Effector CD4-positive, alpha-beta T cell (primary cell): Measurements from ENCODE around the gene ZNF667.

Source experiments
- DNase-seq: peaks from one replicate; pipeline ENCODE4 v3.0.0-alpha.2; 2020
- total RNA-seq: gene quantifications from one replicate; lab custom pipeline; 2026; lab: John Stamatoyannopoulos, UW

ZNF667 gene
- total RNA-seq, result 1.7 reads per million

- DNase-seq, result no peak
Measured at GRCh38 chr19:56476651-56477428, at the start of gene ZNF667. ZNF667 (minus strand) TSS chr19:56477345; CDS start chr19:56462370, 14,975 bp downstream.

GRCh38 chr19:56525214-56525860 is 48.2 kb upstream of the ZNF667 start:
- DNase-seq, result no peak

GRCh38 chr19:56508290-56508778 is 31.2 kb upstream of the ZNF667 start:
- no peak for DNase-seq

- DNase-seq, result peak; percentile 48
Measured at GRCh38 chr19:56507446-56508289, 30.5 kb upstream of the ZNF667 start, which contains the start of gene ZNF471. ZNF471 (plus strand) TSS chr19:56507855; CDS start chr19:56511572, 3,717 bp downstream.

GRCh38 chr19:56504581-56504980 is 27.4 kb upstream of the ZNF667 start:
- DNase-seq, result no peak

GRCh38 chr19:56491399-56491798 is 14.3 kb upstream of the ZNF667 start:
- DNase-seq, result no peak

- DNase-seq, result no peak
Measured at GRCh38 chr19:56477429-56478338, 539 bp upstream of the ZNF667 start.

- no peak for DNase-seq
Measured at GRCh38 chr19:56476093-56476492, 1.1 kb downstream of the ZNF667 start.

- no peak for DNase-seq
Measured at GRCh38 chr19:56474308-56474707, 2.8 kb downstream of the ZNF667 start.

- no peak for DNase-seq
Measured at GRCh38 chr19:56441206-56441792, 35.8 kb downstream of the ZNF667 start.

- DNase-seq, result no peak
Measured at GRCh38 chr19:56423985-56424353, 53.2 kb downstream of the ZNF667 start.

GRCh38 chr19:56423276-56423984 is 53.7 kb downstream of the ZNF667 start:
- DNase-seq, result no peak

- DNase-seq, result no peak
Measured at GRCh38 chr19:56405062-56405461, 72.1 kb downstream of the ZNF667 start.

GRCh38 chr19:56404705-56405056 is 72.5 kb downstream of the ZNF667 start:
- no peak for DNase-seq

- DNase-seq, result peak; percentile 84
Measured at GRCh38 chr19:56403764-56404704, 73.1 kb downstream of the ZNF667 start, which contains the start of gene ZNF583. ZNF583 (plus strand) TSS chr19:56404332; CDS start chr19:56407115, 2,783 bp downstream.

GRCh38 chr19:56403261-56403660 is 73.9 kb downstream of the ZNF667 start:
- DNase-seq, result no peak

GRCh38 chr19:56400485-56400884 is 76.7 kb downstream of the ZNF667 start:
- DNase-seq, result no peak

- DNase-seq, result no peak
Measured at GRCh38 chr19:56398809-56399208, 78.3 kb downstream of the ZNF667 start.
